22Rv1 (cell line): ENCODE measurements around the gene PARD3.

ENCODE experiments used
- CTCF ChIP-seq: fragments of 450-650 bp; IDR thresholded peaks from 2 replicates; pipeline ENCODE4 v1.5.1; 2017; ENCODE audit warnings: mild to moderate bottlenecking
- ZFX ChIP-seq: fragments of 450-650 bp; IDR thresholded peaks from 2 replicates; pipeline ENCODE4 v1.6.1; 2017; ENCODE audit warnings: antibody characterized with exemption, borderline replicate concordance

- no peak for TF ChIP-seq CTCF
- no peak for TF ChIP-seq ZFX
Measured at GRCh38 chr10:34859170-34859569, 44.1 kb upstream of the PARD3 start.
